ENCODE data around the gene HBE1. TPM values are rescaled to one million over a fixed set of nuclear protein-coding genes. Genes with fewer than 3 reads are reported as not detected.

The HBE1 gene
- total RNA-seq, 1 donor from 2014 or later = not detected

- Mint-ChIP-seq H3K27ac (ENCODE audit: unreplicated experiment) (no peak overlapping the region), H3K27me3 (ENCODE audit: unreplicated experiment) (peaks cover 7% of the 10 kb centered on the region), H3K9me3 (ENCODE audit: unreplicated experiment) (no peaks in the 10 kb centered on the region), H3K4me1 (ENCODE audit: unreplicated experiment) (no peaks in the 10 kb centered on the region), H3K4me3 (ENCODE audit: unreplicated experiment) (no peak overlapping the region), H3K36me3 (ENCODE audit: unreplicated experiment) (no peaks in the 10 kb centered on the region)
- no peak for TF ChIP-seq CTCF (IDR thresholded peaks at IDR 0.05)
- DNase-seq (ENCODE audit: extremely low spot score, unreplicated experiment) = no peak
Observed at GRCh38 chr11:5229796-5230195, 39.9 kb downstream of the HBE1 start.

GRCh38 chr11:5229356-5229755 is 40.4 kb downstream of the HBE1 start:
- H3K27me3 Mint-ChIP-seq (ENCODE audit: unreplicated experiment) = peaks cover 3% of the 10 kb centered on the region
- no peak for DNase-seq (ENCODE audit: extremely low spot score, unreplicated experiment)
- H3K36me3 Mint-ChIP-seq (ENCODE audit: unreplicated experiment) = no peaks in the 10 kb centered on the region
- H3K9me3 Mint-ChIP-seq (ENCODE audit: unreplicated experiment) = no peaks in the 10 kb centered on the region
- H3K4me1 Mint-ChIP-seq (ENCODE audit: unreplicated experiment) = no peaks in the 10 kb centered on the region
- TF ChIP-seq CTCF (IDR thresholded peaks at IDR 0.05) = no peak
- no peak overlapping the region for H3K4me3 Mint-ChIP-seq (ENCODE audit: unreplicated experiment)
- H3K27ac Mint-ChIP-seq (ENCODE audit: unreplicated experiment) = no peak overlapping the region

DNA sequence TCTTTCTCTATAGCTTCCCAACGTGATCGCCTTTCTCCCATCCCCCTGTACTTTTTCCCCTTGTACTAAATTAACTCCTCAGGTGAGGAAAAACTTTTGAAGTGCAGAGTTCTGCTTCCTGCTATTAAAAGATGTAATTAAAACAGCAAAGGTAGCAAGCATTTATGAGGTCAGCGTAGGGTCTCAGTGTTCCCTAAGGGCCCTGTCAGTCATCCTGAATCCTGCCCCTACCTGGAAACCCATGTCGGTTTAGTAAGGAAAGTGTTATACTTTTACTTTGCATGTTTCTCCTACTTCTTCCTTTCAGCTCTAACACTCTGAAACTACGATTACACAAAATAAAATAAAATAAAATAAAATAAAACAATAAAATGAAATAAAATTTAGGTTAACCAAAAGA is 41.6 kb downstream of the HBE1 start:
- no peak overlapping the region for H3K27ac Mint-ChIP-seq (ENCODE audit: unreplicated experiment)
- H3K4me3 Mint-ChIP-seq (ENCODE audit: unreplicated experiment) = no peak overlapping the region
- TF ChIP-seq CTCF (IDR thresholded peaks at IDR 0.05) = no peak
- H3K27me3 Mint-ChIP-seq (ENCODE audit: unreplicated experiment) = peaks cover 3% of the 10 kb centered on the region
- H3K4me1 Mint-ChIP-seq (ENCODE audit: unreplicated experiment) = no peaks in the 10 kb centered on the region
- DNase-seq (ENCODE audit: extremely low spot score, unreplicated experiment) = no peak
- no peaks in the 10 kb centered on the region for H3K9me3 Mint-ChIP-seq (ENCODE audit: unreplicated experiment)
- no peaks in the 10 kb centered on the region for H3K36me3 Mint-ChIP-seq (ENCODE audit: unreplicated experiment)

DNA sequence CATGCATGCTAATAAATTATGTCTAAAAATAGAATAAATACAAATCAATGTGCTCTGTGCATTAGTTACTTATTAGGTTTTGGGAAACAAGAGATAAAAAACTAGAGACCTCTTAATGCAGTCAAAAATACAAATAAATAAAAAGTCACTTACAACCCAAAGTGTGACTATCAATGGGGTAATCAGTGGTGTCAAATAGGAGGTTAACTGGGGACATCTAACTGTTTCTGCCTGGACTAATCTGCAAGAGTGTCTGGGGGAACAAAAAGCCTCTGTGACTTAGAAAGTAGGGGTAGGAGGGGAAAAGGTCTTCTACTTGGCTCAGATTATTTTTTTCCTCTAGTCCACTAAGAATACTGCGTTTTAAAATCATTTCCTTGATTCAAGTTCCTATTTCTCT is 42.1 kb downstream of the HBE1 start:
- no peaks in the 10 kb centered on the region for H3K4me1 Mint-ChIP-seq (ENCODE audit: unreplicated experiment)
- peaks cover 3% of the 10 kb centered on the region for H3K27me3 Mint-ChIP-seq (ENCODE audit: unreplicated experiment)

GRCh38 chr11:5226732-5227310 is 42.9 kb downstream of the HBE1 start, which contains the start of gene HBB:
Gene HBB (minus strand): TSS chr11:5227071. CDS start chr11:5227021, 50 bp downstream.
- Mint-ChIP-seq H3K4me1 (ENCODE audit: unreplicated experiment) (no peaks in the 10 kb centered on the region), H3K4me3 (ENCODE audit: unreplicated experiment) (no peak within 1 kb of the TSS), H3K36me3 (ENCODE audit: unreplicated experiment) (no peaks in the 10 kb centered on the region), H3K27me3 (ENCODE audit: unreplicated experiment) (peaks cover 3% of the 10 kb centered on the region), H3K27ac (ENCODE audit: unreplicated experiment) (no peak within 1 kb of the TSS), H3K9me3 (ENCODE audit: unreplicated experiment) (no peaks in the 10 kb centered on the region)
- no peak for TF ChIP-seq CTCF (IDR thresholded peaks at IDR 0.05)
- no peak for DNase-seq (ENCODE audit: extremely low spot score, unreplicated experiment)

More for the DNA sequence above, 42.1 kb downstream of the HBE1 start:
- no peak for DNase-seq (ENCODE audit: extremely low spot score, unreplicated experiment)
- no peaks in the 10 kb centered on the region for H3K9me3 Mint-ChIP-seq (ENCODE audit: unreplicated experiment)
- no peak overlapping the region for H3K4me3 Mint-ChIP-seq (ENCODE audit: unreplicated experiment)
- no peaks in the 10 kb centered on the region for H3K36me3 Mint-ChIP-seq (ENCODE audit: unreplicated experiment)
- no peak for TF ChIP-seq CTCF (IDR thresholded peaks at IDR 0.05)
- no peak overlapping the region for H3K27ac Mint-ChIP-seq (ENCODE audit: unreplicated experiment)

All from osteocyte (in vitro differentiated cells).